Measurements from ENCODE around the gene TGM5.

TGM5 gene

GRCh38 chr15:43260011-43260615 lies 6.6 kb downstream of the TGM5 start:
- H3K27ac ChIP-seq: no peak overlapping the region
- TF ChIP-seq ZFX (IDR thresholded peaks at IDR 0.05): no peak
- no peak for TF ChIP-seq CTCF (conservative IDR thresholded peaks at IDR 0.05)

- no peak for TF ChIP-seq CTCF (conservative IDR thresholded peaks at IDR 0.05)
- TF ChIP-seq ZFX (IDR thresholded peaks at IDR 0.05): no peak
- no peak overlapping the region for H3K27ac ChIP-seq
These were observed 7.9 kb downstream of the TGM5 start for GRCh38 chr15:43258781-43259180.

- no peak overlapping the region for H3K27ac ChIP-seq
- TF ChIP-seq ZFX (IDR thresholded peaks at IDR 0.05): no peak
- no peak for TF ChIP-seq CTCF (conservative IDR thresholded peaks at IDR 0.05)
These were observed 10.4 kb downstream of the TGM5 start for GRCh38 chr15:43256341-43256740.

GRCh38 chr15:43255376-43255775 lies 11.4 kb downstream of the TGM5 start:
- TF ChIP-seq CTCF (conservative IDR thresholded peaks at IDR 0.05) (no peak), ZFX (IDR thresholded peaks at IDR 0.05) (no peak)
- no peak overlapping the region for H3K27ac ChIP-seq

- no peak overlapping the region for H3K27ac ChIP-seq
- TF ChIP-seq CTCF (conservative IDR thresholded peaks at IDR 0.05) (no peak), ZFX (IDR thresholded peaks at IDR 0.05) (no peak)
These were observed 13.0 kb downstream of the TGM5 start for GRCh38 chr15:43253431-43254403.

- H3K27ac ChIP-seq: no peak overlapping the region
- TF ChIP-seq ZFX (IDR thresholded peaks at IDR 0.05) (no peak), CTCF (conservative IDR thresholded peaks at IDR 0.05) (no peak)
These were observed 14.9 kb downstream of the TGM5 start for GRCh38 chr15:43251871-43252250.

GRCh38 chr15:43251185-43251870 lies 15.4 kb downstream of the TGM5 start:
- TF ChIP-seq ZFX (IDR thresholded peaks at IDR 0.05) (no peak), CTCF (conservative IDR thresholded peaks at IDR 0.05) (no peak)

More at GRCh38 chr15:43251185-43251870, 15.4 kb downstream of the TGM5 start:
- no peak overlapping the region for H3K27ac ChIP-seq
